DND-41 (cell line): Measurements from ENCODE around the gene ADAM29.
"Not testable (repeated sequence)": the region's sequence is repeated elsewhere in the genome, so short reads cannot be mapped to it uniquely, and the experiment has no call there.

Experiments used
- ATAC-seq: fragments of 200-7000 bp; cut with Tn5 transposase; 3 replicates; pipeline ENCODE4 v1.9.1; 2021; ENCODE audit warnings: low read depth; ENCODE audit not compliant: insufficient read depth
- DNase-seq: peaks from one replicate; pipeline ENCODE4 v3.0.0-alpha.2; 2020
- H2AFZ ChIP-seq: 2 replicates; pipeline ENCODE4 v1.6.0; 2012; ENCODE audit warnings: low read depth, low read length
- H3K27ac ChIP-seq: 2 replicates; pipeline ENCODE4 v1.5.1; 2012; ENCODE audit warnings: low read length, inconsistent platforms
- H3K27me3 ChIP-seq: fragments of 200-600 bp; sonication (generic); 2 replicates; pipeline ENCODE4 v1.6.0; 2012; ENCODE audit warnings: low read length, mild to moderate bottlenecking, inconsistent platforms; ENCODE audit not compliant: insufficient read depth, poor library complexity
- H3K36me3 ChIP-seq: 2 replicates; pipeline ENCODE4 v1.5.1; 2012; ENCODE audit warnings: low read length, inconsistent platforms; ENCODE audit not compliant: insufficient read depth
- H3K4me1 ChIP-seq: 2 replicates; pipeline ENCODE4 v1.5.1; 2012; ENCODE audit warnings: mild to moderate bottlenecking, low read length; ENCODE audit not compliant: insufficient read depth
- H3K4me2 ChIP-seq: 2 replicates; pipeline ENCODE4 v1.6.0; 2012; ENCODE audit warnings: mild to moderate bottlenecking, moderate library complexity, low read length, inconsistent platforms; ENCODE audit not compliant: insufficient read depth
- H3K4me3 ChIP-seq, 2 experiments: fragments of 200-600 bp in 1 of 2; shearing (Covaris generic) in 1 of 2; 2 replicates each; pipeline ENCODE4 v1.5.1; 2012 to 2016; ENCODE audit warnings: inconsistent platforms in 2 of 2, low read length in 2 of 2, mild to moderate bottlenecking in 2 of 2, low read depth in 1 of 2, moderate library complexity in 1 of 2
- H3K79me2 ChIP-seq: 2 replicates; pipeline ENCODE4 v1.6.0; 2012; ENCODE audit warnings: low read length, inconsistent platforms; ENCODE audit not compliant: insufficient read depth
- H3K9ac ChIP-seq: 2 replicates; pipeline ENCODE4 v1.6.0; 2012; ENCODE audit warnings: low read depth, mild to moderate bottlenecking, inconsistent platforms, low read length, moderate library complexity
- H3K9me3 ChIP-seq: 2 replicates; pipeline ENCODE4 v1.5.1; 2012; ENCODE audit warnings: low read length, moderate library complexity, mild to moderate bottlenecking, inconsistent platforms; ENCODE audit not compliant: insufficient read depth, severe bottlenecking
- H4K20me1 ChIP-seq: 2 replicates; pipeline ENCODE4 v1.6.0; 2012; ENCODE audit warnings: low read length; ENCODE audit not compliant: insufficient read depth
- EZH2 ChIP-seq: IDR thresholded peaks from 3 replicates; pipeline ENCODE4 v1.6.1; 2012; ENCODE audit warnings: borderline replicate concordance, low read depth, mild to moderate bottlenecking, moderate library complexity, low read length, inconsistent platforms; ENCODE audit not compliant: severe bottlenecking
- TF ChIP-seq, protein P1 (sequence below): IDR thresholded peaks from 2 replicates; pipeline ENCODE4 v1.5.1; 2012; ENCODE audit warnings: borderline replicate concordance, low read length, moderate library complexity, mild to moderate bottlenecking; ENCODE audit not compliant: poor library complexity, severe bottlenecking; ENCODE audit errors: extremely low read depth

Gene ADAM29

DNA sequence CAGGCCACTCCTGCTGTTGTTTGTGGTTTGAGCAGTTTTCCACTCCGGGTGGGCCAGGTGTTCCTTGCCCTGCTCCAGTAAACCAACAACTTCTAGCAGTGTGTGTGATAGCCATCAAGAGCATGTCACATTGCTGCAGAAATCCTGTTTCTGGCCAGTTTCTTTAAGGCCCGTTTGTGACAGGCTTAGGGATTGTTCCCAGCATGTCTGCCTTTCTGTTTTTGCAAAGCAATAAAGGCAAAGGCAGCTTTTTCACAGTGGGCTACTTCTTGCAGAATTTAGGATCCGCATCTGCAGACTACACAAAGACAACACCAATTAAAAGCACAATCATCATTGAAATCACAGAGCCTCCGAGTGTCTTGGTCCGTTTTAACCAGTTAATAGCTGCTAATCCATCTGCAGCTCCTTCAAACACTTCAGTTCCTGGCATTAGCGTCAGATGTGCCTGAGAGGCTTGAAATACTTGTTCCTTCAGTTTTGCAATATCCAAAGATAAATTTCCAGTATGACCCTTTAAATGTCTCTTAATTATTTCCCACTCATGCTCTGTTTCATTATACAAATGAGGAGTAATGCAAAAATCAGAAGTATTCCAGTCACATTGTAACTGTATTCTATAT lies 65.1 kb downstream of the ADAM29 start:
- H3K27me3 ChIP-seq = no peaks in the 10 kb centered on the region
- no peaks in the 10 kb centered on the region for H3K4me1 ChIP-seq
- no peaks in the 10 kb centered on the region for H3K79me2 ChIP-seq
- peaks cover 6% of the 10 kb centered on the region for H3K9me3 ChIP-seq
- H3K4me2 ChIP-seq = no peak overlapping the region
- ATAC-seq (peak; percentile 68), DNase-seq (peak; percentile 49)
- no peaks in the 10 kb centered on the region for H4K20me1 ChIP-seq
- no peaks in the 10 kb centered on the region for H3K36me3 ChIP-seq
- TF ChIP-seq EZH2 = no peak
- TF ChIP-seq, protein P1, sequence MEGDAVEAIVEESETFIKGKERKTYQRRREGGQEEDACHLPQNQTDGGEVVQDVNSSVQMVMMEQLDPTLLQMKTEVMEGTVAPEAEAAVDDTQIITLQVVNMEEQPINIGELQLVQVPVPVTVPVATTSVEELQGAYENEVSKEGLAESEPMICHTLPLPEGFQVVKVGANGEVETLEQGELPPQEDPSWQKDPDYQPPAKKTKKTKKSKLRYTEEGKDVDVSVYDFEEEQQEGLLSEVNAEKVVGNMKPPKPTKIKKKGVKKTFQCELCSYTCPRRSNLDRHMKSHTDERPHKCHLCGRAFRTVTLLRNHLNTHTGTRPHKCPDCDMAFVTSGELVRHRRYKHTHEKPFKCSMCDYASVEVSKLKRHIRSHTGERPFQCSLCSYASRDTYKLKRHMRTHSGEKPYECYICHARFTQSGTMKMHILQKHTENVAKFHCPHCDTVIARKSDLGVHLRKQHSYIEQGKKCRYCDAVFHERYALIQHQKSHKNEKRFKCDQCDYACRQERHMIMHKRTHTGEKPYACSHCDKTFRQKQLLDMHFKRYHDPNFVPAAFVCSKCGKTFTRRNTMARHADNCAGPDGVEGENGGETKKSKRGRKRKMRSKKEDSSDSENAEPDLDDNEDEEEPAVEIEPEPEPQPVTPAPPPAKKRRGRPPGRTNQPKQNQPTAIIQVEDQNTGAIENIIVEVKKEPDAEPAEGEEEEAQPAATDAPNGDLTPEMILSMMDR = no peak
- no peak overlapping the region for H2AFZ ChIP-seq
- H3K27ac ChIP-seq = no peak overlapping the region
- H3K4me3 ChIP-seq = no peak overlapping the region
- H3K9ac ChIP-seq = no peak overlapping the region

DNA sequence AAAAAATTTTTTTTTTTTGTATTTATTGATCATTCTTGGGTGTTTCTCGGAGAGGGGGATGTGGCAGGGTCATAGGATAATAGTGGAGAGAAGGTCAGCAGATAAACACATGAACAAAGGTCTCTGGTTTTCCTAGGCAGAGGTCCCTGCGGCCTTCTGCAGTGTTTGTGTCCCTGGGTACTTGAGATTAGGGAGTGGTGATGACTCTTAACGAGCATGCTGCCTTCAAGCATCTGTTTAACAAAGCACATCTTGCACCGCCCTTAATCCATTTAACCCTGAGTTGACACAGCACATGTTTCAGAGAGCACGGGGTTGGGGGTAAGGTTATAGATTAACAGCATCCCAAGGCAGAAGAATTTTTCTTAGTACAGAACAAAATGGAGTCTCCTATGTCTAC lies 65.7 kb downstream of the ADAM29 start:
- H3K4me2 ChIP-seq, H3K4me1 ChIP-seq, H4K20me1 ChIP-seq, ATAC-seq, DNase-seq, H2AFZ ChIP-seq, H3K79me2 ChIP-seq, H3K27ac ChIP-seq, H3K36me3 ChIP-seq, H3K27me3 ChIP-seq, H3K9me3 ChIP-seq, H3K9ac ChIP-seq, H3K4me3 ChIP-seq: not testable (repeated sequence)

DNA sequence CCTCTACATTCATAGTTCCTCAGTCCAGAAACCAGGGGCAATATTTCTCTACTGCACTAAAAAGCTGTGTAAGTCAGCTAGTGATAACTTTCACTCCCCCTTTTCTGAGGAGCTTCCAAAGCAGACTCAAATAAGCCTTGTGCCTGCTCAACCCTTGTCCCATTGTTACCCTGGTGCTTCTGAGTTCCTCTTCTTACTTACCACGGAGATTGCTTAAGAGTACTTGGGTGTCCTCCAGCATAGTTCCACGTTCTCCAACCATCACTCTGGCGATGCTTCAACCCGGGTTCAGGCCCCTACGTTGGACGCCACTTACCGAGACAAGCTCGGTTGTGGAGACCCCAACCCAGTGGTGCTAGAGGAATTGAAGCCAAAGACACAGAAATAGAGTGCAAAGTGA lies 71.6 kb downstream of the ADAM29 start:
- no peak; the same call in 2 of the 3 replicates for ATAC-seq
- Histone ChIP-seq H3K27ac (no peak overlapping the region), H3K79me2 (no peaks in the 10 kb centered on the region), H3K4me3 (no peak overlapping the region), H3K9me3 (peaks cover 4% of the 10 kb centered on the region), H3K4me1 (no peaks in the 10 kb centered on the region), H3K36me3 (no peaks in the 10 kb centered on the region), H2AFZ (no peak overlapping the region), H3K27me3 (no peaks in the 10 kb centered on the region), H3K9ac (no peak overlapping the region), H4K20me1 (no peaks in the 10 kb centered on the region), H3K4me2 (no peak overlapping the region)
- no peak for DNase-seq
- TF ChIP-seq, protein P1 = no peak
- no peak for TF ChIP-seq EZH2

DNA sequence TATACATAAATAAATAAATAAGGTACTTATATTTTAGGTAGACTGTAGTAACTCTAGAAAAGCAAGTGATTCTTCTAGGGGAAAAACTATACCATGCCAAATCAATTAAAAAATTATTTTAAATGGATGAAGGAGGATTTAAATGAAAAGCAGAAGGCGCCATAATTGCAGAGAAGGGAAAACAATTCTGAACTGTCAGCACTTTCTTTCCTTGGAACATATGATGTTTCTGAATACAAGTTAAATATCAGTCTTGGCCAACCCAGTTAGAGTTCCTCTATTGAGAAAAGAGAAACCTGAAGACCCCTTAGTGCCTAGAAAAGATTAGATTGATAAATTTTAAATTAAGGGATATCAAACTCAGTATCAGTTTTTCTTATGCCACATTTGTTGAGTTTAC lies 75.8 kb downstream of the ADAM29 start:
- H3K27ac ChIP-seq = no peak overlapping the region
- no peak for TF ChIP-seq EZH2
- TF ChIP-seq, protein P1 = no peak
- no peak overlapping the region for H3K4me3 ChIP-seq
- H3K79me2 ChIP-seq = no peaks in the 10 kb centered on the region
- no peaks in the 10 kb centered on the region for H3K4me1 ChIP-seq
- ATAC-seq (no peak), DNase-seq (no peak)
- no peak overlapping the region for H2AFZ ChIP-seq
- no peaks in the 10 kb centered on the region for H3K27me3 ChIP-seq
- no peak overlapping the region for H3K4me2 ChIP-seq
- no peaks in the 10 kb centered on the region for H3K9me3 ChIP-seq
- H3K9ac ChIP-seq = no peak overlapping the region
- no peaks in the 10 kb centered on the region for H3K36me3 ChIP-seq
- H4K20me1 ChIP-seq = no peaks in the 10 kb centered on the region
